HepG2 (cell line): Measurements from ENCODE around the gene CEP44. TPM values are rescaled to one million over a fixed set of nuclear protein-coding genes. Genes with fewer than 3 reads are reported as not detected.

Source experiments
- ATAC-seq: fragments of 200-7000 bp; cut with Tn5 transposase; 3 replicates; pipeline ENCODE4 v1.9.1; 2020; ENCODE audit warnings: mild to moderate bottlenecking, moderate library complexity
- BruUV-seq: library from RNA; stranded (reverse); fragments of 400-500 nt; replicated peaks from 2 replicates; lab custom pipeline; 2021; lab: Mats Ljungman, UMichigan
- CTCF ChIA-PET: fragments of 300-600 bp; formaldehyde crosslinking; extraction: SDS; loops from one replicate; lab custom pipeline; 2021; ENCODE audit warnings: low total read pairs, inconsistent platforms, low intra/inter-chr PET ratio; lab: Yijun Ruan, JAX
- POLR2A ChIA-PET: fragments of 350-600 bp; sonication (Branson Sonifier 250); formaldehyde crosslinking; loops from one replicate; lab custom pipeline; 2020; ENCODE audit warnings: antibody characterized with exemption, inconsistent platforms; lab: Yijun Ruan, JAX
- DNase-seq: peaks from one replicate; pipeline ENCODE4 v3.0.0-alpha.2; 2015; ENCODE audit warnings: low spot score
- FAIRE-seq: peaks from 3 replicates; lab custom pipeline; 2011; peaks lifted over from hg19 to GRCh38; lab: Jason Lieb, UNC
- H2AFZ ChIP-seq: one replicate; pipeline ENCODE4 v1.6.1; 2011; ENCODE audit warnings: low read length, inconsistent platforms
- H3K27ac ChIP-seq: fragments of 300-600 bp; 3 replicates; pipeline ENCODE4 v1.8.0; 2011; ENCODE audit warnings: mixed run types, mild to moderate bottlenecking, mixed read lengths, low read length, inconsistent platforms; ENCODE audit not compliant: insufficient read depth; ENCODE audit errors: extremely low read length
- H3K27me3 ChIP-seq, 2 experiments: fragments of 200-600 bp in 1 of 2; 2 replicates in 1 of 2; 3 replicates in 1 of 2; pipeline versions ENCODE4 v1.6.0 to v1.8.0; 2011; ENCODE audit warnings: low read length in 2 of 2, mild to moderate bottlenecking in 2 of 2, moderate library complexity in 2 of 2, inconsistent platforms in 1 of 2; ENCODE audit not compliant: insufficient read depth in 2 of 2, control insufficient read depth in 1 of 2
- H3K36me3 ChIP-seq, 2 experiments: fragments of 200-600 bp in 1 of 2; replicated peaks in 1 of 2; 2 replicates in 1 of 2; 3 replicates in 1 of 2; pipeline versions ENCODE4 v1.5.1 to v1.8.0; 2011; ENCODE audit warnings: low read length in 2 of 2, inconsistent platforms in 1 of 2; ENCODE audit not compliant: insufficient read depth in 2 of 2, control insufficient read depth in 1 of 2
- H3K4me1 ChIP-seq: 2 replicates; pipeline ENCODE4 v1.5.1; 2012; ENCODE audit warnings: low read length, inconsistent platforms; ENCODE audit not compliant: insufficient read depth
- H3K4me2 ChIP-seq: 2 replicates; pipeline ENCODE4 v1.6.0; 2011; ENCODE audit warnings: low read depth, low read length, inconsistent platforms
- H3K4me3 ChIP-seq, 3 experiments: fragments of 200-600 bp in 1 of 3; sonication (generic), shearing (Covaris generic) in 1 of 3; replicated peaks in 1 of 3; 2 replicates each; pipeline ENCODE4 v1.5.1; 2011 to 2016; ENCODE audit warnings: low read length in 3 of 3, inconsistent platforms in 2 of 3, low read depth in 2 of 3, mild to moderate bottlenecking in 2 of 3, control low read depth in 1 of 3, mixed read lengths in 1 of 3; ENCODE audit not compliant: insufficient read depth in 1 of 3
- H3K79me2 ChIP-seq: one replicate; pipeline ENCODE4 v1.6.1; 2011; ENCODE audit warnings: low read length, inconsistent platforms; ENCODE audit not compliant: insufficient read depth
- H3K9ac ChIP-seq: 2 replicates; pipeline ENCODE4 v1.6.0; 2011; ENCODE audit warnings: mild to moderate bottlenecking, low read depth, low read length, inconsistent platforms; ENCODE audit not compliant: insufficient read depth
- H3K9me3 ChIP-seq: 2 replicates; pipeline ENCODE4 v1.5.1; 2012; ENCODE audit warnings: mild to moderate bottlenecking, low read length
- H4K20me1 ChIP-seq: 2 replicates; pipeline ENCODE4 v1.6.0; 2011; ENCODE audit warnings: inconsistent platforms, mild to moderate bottlenecking, low read length, moderate library complexity; ENCODE audit not compliant: insufficient read depth
- KMT2B ChIP-seq: IDR thresholded peaks from 2 replicates; pipeline ENCODE4 v1.6.1; 2016; ENCODE audit warnings: missing genetic modification reagents, missing compliant biosample characterization
- MXD4 ChIP-seq: IDR thresholded peaks from 2 replicates; pipeline ENCODE4 v1.6.1; 2016; ENCODE audit warnings: mild to moderate bottlenecking, missing biosample characterization, missing genetic modification reagents
- SUZ12 ChIP-seq: fragments of 150-350 bp; IDR thresholded peaks from 2 replicates; pipeline ENCODE4 v1.6.1; 2014; ENCODE audit warnings: low read depth, low read length
- TCF12 ChIP-seq, 2 experiments: fragments of 450-650 bp in 1 of 2; sonication (generic) in 1 of 2; formaldehyde crosslinking in 1 of 2; IDR thresholded peaks; 2 replicates each; pipeline versions ENCODE4 v1.6.1 to v1.8.0; 2017 to 2022; ENCODE audit warnings: antibody characterized with exemption in 1 of 2, mild to moderate bottlenecking in 1 of 2, missing genetic modification reagents in 1 of 2, moderate library complexity in 1 of 2
- ZNF224 ChIP-seq: sonication (generic); formaldehyde crosslinking; IDR thresholded peaks from 2 replicates; pipeline ENCODE4 v1.5.0; 2020; ENCODE audit warnings: mild to moderate bottlenecking, missing genetic modification reagents
- ZNF468 ChIP-seq: sonication (generic); formaldehyde crosslinking; IDR thresholded peaks from 2 replicates; pipeline ENCODE4 v1.8.0; 2022; ENCODE audit warnings: mild to moderate bottlenecking, moderate library complexity, missing genetic modification reagents
- ZNF879 ChIP-seq: sonication (generic); formaldehyde crosslinking; IDR thresholded peaks from 2 replicates; pipeline ENCODE4 v1.8.1; 2023; ENCODE audit warnings: missing genetic modification reagents
- WGBS: methylation state at CpG from one replicate; pipeline ENCODE4 v1.1.6; 2017; ENCODE audit warnings: low lambda C conversion rate; 5-methylcytosine and 5-hydroxymethylcytosine counted together
- in situ Hi-C: cut with HindIII; loops from 2 replicates; pipeline ENCODE4 v1.10.0; 2017; ENCODE audit warnings: low pct_unique_long_range_greater_than_20kb; ENCODE audit not compliant: extremely low pct_ligation_motif_present
- intact Hi-C: fragments of 100-400 bp; cut with micrococcal nuclease; formaldehyde crosslinking; loops from one replicate; pipeline ENCODE4 v1.10.0; 2022; ENCODE audit not compliant: unreplicated experiment
- polyA plus RNA-seq, 8 experiments: library from polyadenylated mRNA; depleted of rRNA in 3 of 8; stranded (reverse) in 7 of 8; unstranded in 1 of 8; fragments of >200 nt; fragmentation: Illumina TruSeq in 4 of 8; extraction: Trizol in 4 of 8; gene quantifications; 2 replicates each; pipeline versions ENCODE4 v1.2.1 to v1.2.3, GENCODE V29; 2011 to 2016; ENCODE audit warnings: low read depth in 4 of 8, missing spikeins in 1 of 8, mixed read lengths in 1 of 8; ENCODE audit not compliant: insufficient read depth in 1 of 8
- total RNA-seq, 5 experiments: library from RNA; depleted of rRNA; stranded (reverse); fragments of >200 nt; fragmentation: Illumina TruSeq; extraction: Trizol; gene quantifications; 2 replicates each; pipeline ENCODE4 v1.2.3, GENCODE V29; 2016; ENCODE audit warnings: low read depth in 1 of 5
- TF ChIP-seq, protein P1 (sequence below): IDR thresholded peaks from 2 replicates; pipeline ENCODE4 v1.6.1; 2016; ENCODE audit warnings: missing compliant biosample characterization, missing genetic modification reagents, borderline replicate concordance
- TF ChIP-seq, protein P2 (sequence below): sonication (generic); formaldehyde crosslinking; IDR thresholded peaks from 2 replicates; pipeline ENCODE4 v1.4.0; 2020; ENCODE audit warnings: missing genetic modification reagents, borderline replicate concordance
- TF ChIP-seq, protein P3 (sequence below): sonication (generic); formaldehyde crosslinking; IDR thresholded peaks from 2 replicates; pipeline ENCODE4 v1.8.0; 2022; ENCODE audit warnings: mild to moderate bottlenecking, missing genetic modification reagents, moderate library complexity

Gene CEP44
- total and polyA plus RNA-seq, 2 of the 13 experiments (the other 11 are each of a cell fraction or from before 2014, with no cell fraction given) = 5.5 to 11.9 TPM

DNA sequence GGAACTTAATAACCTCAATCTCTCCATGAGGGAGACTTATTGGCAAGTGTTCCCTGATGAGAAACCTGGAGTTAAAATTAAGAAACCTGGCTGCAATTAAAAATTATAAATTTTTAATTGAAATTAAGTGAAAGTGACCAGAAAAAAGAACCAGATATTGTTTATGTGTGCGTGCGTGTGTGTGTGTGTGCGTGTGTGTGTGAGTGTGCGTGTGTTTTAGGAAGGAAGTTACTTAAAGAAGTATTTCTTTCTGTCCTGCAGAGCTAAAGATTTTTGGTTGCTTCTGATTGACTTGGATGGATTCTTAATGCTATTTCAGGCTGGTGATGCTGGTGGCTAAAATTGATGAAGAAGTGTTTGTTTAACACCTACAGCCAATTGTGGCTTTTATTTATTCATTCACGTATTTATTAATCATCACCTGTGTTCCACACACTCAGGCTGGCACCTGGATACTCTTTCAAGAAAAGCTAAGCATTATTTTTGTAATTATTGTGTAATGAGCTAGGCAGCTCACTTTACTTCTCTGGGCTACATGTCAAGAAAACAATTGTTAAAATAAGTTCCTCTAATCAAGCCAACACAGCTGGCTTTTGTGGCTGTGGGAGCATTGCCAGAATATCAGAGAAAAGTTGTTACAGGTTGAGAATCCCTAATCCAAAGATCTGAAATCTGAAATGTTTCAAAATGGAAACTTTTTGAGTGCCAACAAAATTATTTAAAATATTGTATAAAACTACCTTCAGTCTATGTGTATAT lies 68.5 kb downstream of the CEP44 start:
- ChIA-PET CTCF (no interaction called here), POLR2A (no interaction called here)
- H3K27me3 ChIP-seq = no peaks in the 10 kb centered on the region
- H3K27ac ChIP-seq = no peak overlapping the region
- H3K4me2 ChIP-seq = no peak overlapping the region
- FAIRE-seq (no peak), ATAC-seq (no peak), DNase-seq (no peak)
- 9% methylated on average over 5 of the region's 5 CpGs for WGBS
- H3K9me3 ChIP-seq = no peaks in the 10 kb centered on the region
- H3K79me2 ChIP-seq = no peaks in the 10 kb centered on the region
- H3K4me3 ChIP-seq = no peak overlapping the region
- no peaks in the 10 kb centered on the region for H3K36me3 ChIP-seq
- no peak for TF ChIP-seq KMT2B (CRISPR knock-in tag)
- H3K4me1 ChIP-seq = no peaks in the 10 kb centered on the region
- in situ Hi-C loops = no loop called here
- intact Hi-C loops = no loop called here
- no peak overlapping the region for H2AFZ ChIP-seq
- no TSS peak for BruUV-seq
- no peak overlapping the region for H3K9ac ChIP-seq
- no peaks in the 10 kb centered on the region for H4K20me1 ChIP-seq

DNA sequence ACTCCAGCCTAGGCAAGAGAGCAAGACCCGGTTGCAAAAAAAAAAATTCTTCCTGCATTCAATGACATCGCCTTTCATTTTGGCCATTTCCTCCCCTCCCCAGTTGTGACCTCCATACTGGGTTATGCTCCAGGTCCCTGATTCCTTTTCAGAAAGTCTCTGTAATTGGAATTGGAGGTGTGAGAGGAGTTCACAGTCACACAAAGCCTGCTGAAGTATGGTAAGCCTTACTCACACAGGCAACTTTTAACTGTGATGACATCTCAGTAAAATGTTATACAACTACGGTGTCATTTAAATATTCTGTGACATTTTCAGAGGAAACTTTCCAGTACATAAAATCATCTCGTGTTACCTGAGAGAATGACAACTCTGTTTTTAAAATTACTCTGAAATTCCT lies 73.6 kb downstream of the CEP44 start:
- in situ Hi-C loops (no loop called here), intact Hi-C loops (no loop called here)
- no peaks in the 10 kb centered on the region for H4K20me1 ChIP-seq
- H3K36me3 ChIP-seq = no peaks in the 10 kb centered on the region
- FAIRE-seq (no peak), ATAC-seq (no peak), DNase-seq (no peak)
- ChIA-PET CTCF (no interaction called here), POLR2A (no interaction called here)
- no peak overlapping the region for H3K4me3 ChIP-seq
- no peaks in the 10 kb centered on the region for H3K4me1 ChIP-seq
- no peaks in the 10 kb centered on the region for H3K9me3 ChIP-seq
- H3K79me2 ChIP-seq = no peaks in the 10 kb centered on the region
- no TSS peak for BruUV-seq
- H3K27me3 ChIP-seq = no peaks in the 10 kb centered on the region; a peak in 1 of 5 replicates
- H3K9ac ChIP-seq = no peak overlapping the region
- no peak overlapping the region for H3K4me2 ChIP-seq
- 51% methylated on average over 4 of the region's 4 CpGs for WGBS
- H2AFZ ChIP-seq = no peak overlapping the region
- H3K27ac ChIP-seq = no peak overlapping the region
- no peak for TF ChIP-seq SUZ12
- TF ChIP-seq, protein P1, sequence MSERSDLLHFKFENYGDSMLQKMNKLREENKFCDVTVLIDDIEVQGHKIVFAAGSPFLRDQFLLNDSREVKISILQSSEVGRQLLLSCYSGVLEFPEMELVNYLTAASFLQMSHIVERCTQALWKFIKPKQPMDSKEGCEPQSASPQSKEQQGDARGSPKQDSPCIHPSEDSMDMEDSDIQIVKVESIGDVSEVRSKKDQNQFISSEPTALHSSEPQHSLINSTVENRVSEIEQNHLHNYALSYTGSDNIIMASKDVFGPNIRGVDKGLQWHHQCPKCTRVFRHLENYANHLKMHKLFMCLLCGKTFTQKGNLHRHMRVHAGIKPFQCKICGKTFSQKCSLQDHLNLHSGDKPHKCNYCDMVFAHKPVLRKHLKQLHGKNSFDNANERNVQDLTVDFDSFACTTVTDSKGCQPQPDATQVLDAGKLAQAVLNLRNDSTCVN (CRISPR knock-in tag) = no peak
- TF ChIP-seq MXD4 (CRISPR knock-in tag) = no peak
- TF ChIP-seq ZNF468 (CRISPR knock-in tag) = no peak
- no peak for TF ChIP-seq ZNF224 (CRISPR knock-in tag)
- TF ChIP-seq, protein P2, sequence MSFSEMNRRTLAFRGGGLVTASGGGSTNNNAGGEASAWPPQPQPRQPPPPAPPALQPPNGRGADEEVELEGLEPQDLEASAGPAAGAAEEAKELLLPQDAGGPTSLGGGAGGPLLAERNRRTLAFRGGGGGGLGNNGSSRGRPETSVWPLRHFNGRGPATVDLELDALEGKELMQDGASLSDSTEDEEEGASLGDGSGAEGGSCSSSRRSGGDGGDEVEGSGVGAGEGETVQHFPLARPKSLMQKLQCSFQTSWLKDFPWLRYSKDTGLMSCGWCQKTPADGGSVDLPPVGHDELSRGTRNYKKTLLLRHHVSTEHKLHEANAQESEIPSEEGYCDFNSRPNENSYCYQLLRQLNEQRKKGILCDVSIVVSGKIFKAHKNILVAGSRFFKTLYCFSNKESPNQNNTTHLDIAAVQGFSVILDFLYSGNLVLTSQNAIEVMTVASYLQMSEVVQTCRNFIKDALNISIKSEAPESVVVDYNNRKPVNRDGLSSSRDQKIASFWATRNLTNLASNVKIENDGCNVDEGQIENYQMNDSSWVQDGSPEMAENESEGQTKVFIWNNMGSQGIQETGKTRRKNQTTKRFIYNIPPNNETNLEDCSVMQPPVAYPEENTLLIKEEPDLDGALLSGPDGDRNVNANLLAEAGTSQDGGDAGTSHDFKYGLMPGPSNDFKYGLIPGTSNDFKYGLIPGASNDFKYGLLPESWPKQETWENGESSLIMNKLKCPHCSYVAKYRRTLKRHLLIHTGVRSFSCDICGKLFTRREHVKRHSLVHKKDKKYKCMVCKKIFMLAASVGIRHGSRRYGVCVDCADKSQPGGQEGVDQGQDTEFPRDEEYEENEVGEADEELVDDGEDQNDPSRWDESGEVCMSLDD = no peak
- no peak for TF ChIP-seq ZNF879
- no peak for TF ChIP-seq TCF12 (IDR thresholded peaks at IDR 0.05)
- no peak for TF ChIP-seq TCF12 (CRISPR knock-in tag; IDR thresholded peaks at IDR 0.05)
- TF ChIP-seq, protein P3, sequence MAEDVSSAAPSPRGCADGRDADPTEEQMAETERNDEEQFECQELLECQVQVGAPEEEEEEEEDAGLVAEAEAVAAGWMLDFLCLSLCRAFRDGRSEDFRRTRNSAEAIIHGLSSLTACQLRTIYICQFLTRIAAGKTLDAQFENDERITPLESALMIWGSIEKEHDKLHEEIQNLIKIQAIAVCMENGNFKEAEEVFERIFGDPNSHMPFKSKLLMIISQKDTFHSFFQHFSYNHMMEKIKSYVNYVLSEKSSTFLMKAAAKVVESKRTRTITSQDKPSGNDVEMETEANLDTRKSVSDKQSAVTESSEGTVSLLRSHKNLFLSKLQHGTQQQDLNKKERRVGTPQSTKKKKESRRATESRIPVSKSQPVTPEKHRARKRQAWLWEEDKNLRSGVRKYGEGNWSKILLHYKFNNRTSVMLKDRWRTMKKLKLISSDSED (CRISPR knock-in tag) = no peak
